Measurements from ENCODE around the gene BCOR. TPM values are rescaled to one million over a fixed set of nuclear protein-coding genes. Genes with fewer than 3 reads are reported as not detected.
A peak's percentile ranks its signal among the peaks of the same experiment; 100 is the strongest.

BCOR gene
- total and polyA plus RNA-seq, 9 of the 15 experiments (the other 6 are each of a cell fraction or from before 2014, with no cell fraction given): 27.5 to 113 (median 37.6) TPM

GRCh38 chrX:40099055-40099958 is 1.5 kb upstream of the BCOR start (continued):
- no peak for TF ChIP-seq ZNF512 (tag; IDR thresholded peaks at IDR 0.05)
- 0 out of 2 replicates have a peak, but pooled peaks have one; percentile 13 for TF ChIP-seq RNF2 (IDR thresholded peaks at IDR 0.05)
- no peak for TF ChIP-seq ELK3 (CRISPR knock-in tag; IDR thresholded peaks at IDR 0.05)
- peak; percentile 4; the same call in 1 of the 2 replicates for TF ChIP-seq GTF2E2 (tag; IDR thresholded peaks at IDR 0.05)
- no peak for TF ChIP-seq ZNF347 (CRISPR knock-in tag; IDR thresholded peaks at IDR 0.05; ENCODE audit: low read depth)
- TF ChIP-seq YY1 (IDR thresholded peaks at IDR 0.05; ENCODE audit: borderline replicate concordance in 1 of 3, control insufficient read depth in 1 of 3, extremely low read depth in 1 of 3, insufficient read depth in 3 of 3, insufficient read length in 1 of 3, insufficient replicate concordance in 2 of 3, low read depth in 1 of 3, low read length in 2 of 3): peak in 1 of 3 experiments; percentile 13
- no peak for TF ChIP-seq ZBTB43 (CRISPR knock-in tag; IDR thresholded peaks at IDR 0.05)
- TF ChIP-seq RHOXF2B (CRISPR knock-in tag; conservative IDR thresholded peaks at IDR 0.05): no peak
- peak in 1 of 2 experiments; percentile 66 for TF ChIP-seq E2F6 (IDR thresholded peaks at IDR 0.05; ENCODE audit: borderline replicate concordance in 1 of 2, extremely low read depth in 1 of 2, insufficient read depth in 1 of 2, insufficient read length in 1 of 2, low read depth in 1 of 2, low read length in 1 of 2, poor library complexity in 1 of 2, severe bottlenecking in 1 of 2)
- no peak for TF ChIP-seq ZNF143 (CRISPR knock-in tag; IDR thresholded peaks at IDR 0.05)
- TF ChIP-seq ZNF224 (CRISPR knock-in tag; IDR thresholded peaks at IDR 0.05): no peak
- peak; percentile 96 for TF ChIP-seq VEZF1 (CRISPR knock-in tag; IDR thresholded peaks at IDR 0.05)
- no peak for TF ChIP-seq ZNF507 (tag; conservative IDR thresholded peaks at IDR 0.05)
- no peak for TF ChIP-seq PML (IDR thresholded peaks at IDR 0.05; ENCODE audit: low read length)
- TF ChIP-seq POLR2AphosphoS5 (IDR thresholded peaks at IDR 0.05; ENCODE audit: control insufficient read depth, insufficient read depth, low read depth, low read length): no peak
- no peak for TF ChIP-seq GTF2B (IDR thresholded peaks at IDR 0.05; ENCODE audit: extremely low read depth, insufficient read length)
- peak; percentile 10 for TF ChIP-seq TBP (optimal IDR thresholded peaks at IDR 0.05; ENCODE audit: low read depth, low read length)
- TF ChIP-seq NCOR1 (IDR thresholded peaks at IDR 0.05): no peak
